Neural cell (in vitro differentiated cells): ENCODE measurements around the gene CD101. TPM values are rescaled to one million over a fixed set of nuclear protein-coding genes. Genes with fewer than 3 reads are reported as not detected.

Source experiments
- H2AFZ ChIP-seq: fragments of 200-600, 300-800 bp; sonication (generic), shearing (Covaris generic); 2 replicates; pipeline ENCODE4 v1.6.0; 2014; ENCODE audit warnings: low read depth, mild to moderate bottlenecking, antibody characterized with exemption, low read length, moderate library complexity
- H3F3A ChIP-seq: fragments of 200-600 bp; shearing (Covaris generic); 2 replicates; pipeline ENCODE4 v1.6.1; 2016; ENCODE audit warnings: mild to moderate bottlenecking, moderate library complexity, mixed read lengths, antibody characterized with exemption, low read length; ENCODE audit not compliant: insufficient read depth, poor library complexity, severe bottlenecking
- H3K27ac ChIP-seq: fragments of 200-600, 300-800 bp; sonication (generic), shearing (Covaris generic); 2 replicates; pipeline ENCODE4 v1.5.1; 2014; ENCODE audit warnings: mild to moderate bottlenecking, low read length, moderate library complexity
- H3K27me3 ChIP-seq: fragments of 300-800, 200-600 bp; sonication (generic), shearing (Covaris generic); 2 replicates; pipeline ENCODE4 v1.6.0; 2014; ENCODE audit warnings: mild to moderate bottlenecking, low read depth, low read length, moderate library complexity; ENCODE audit not compliant: insufficient read depth
- H3K36me3 ChIP-seq: fragments of 300-800, 200-600 bp; sonication (generic), shearing (Covaris generic); 2 replicates; pipeline ENCODE4 v1.5.1; 2014; ENCODE audit warnings: mild to moderate bottlenecking, antibody characterized with exemption, low read length, moderate library complexity; ENCODE audit not compliant: insufficient read depth
- H3K4me2 ChIP-seq: fragments of 300-800, 200-600 bp; sonication (generic), shearing (Covaris generic); 2 replicates; pipeline ENCODE4 v1.6.0; 2014; ENCODE audit warnings: mild to moderate bottlenecking, low read length
- H3K4me3 ChIP-seq: fragments of 300-800, 200-600 bp; sonication (generic), shearing (Covaris generic); 2 replicates; pipeline ENCODE4 v1.5.1; 2014; ENCODE audit warnings: mild to moderate bottlenecking, low read length, moderate library complexity
- H3K79me2 ChIP-seq: fragments of 200-600 bp; shearing (Covaris generic); replicated peaks from 2 replicates; pipeline ENCODE4 v1.6.0; 2014; ENCODE audit warnings: mild to moderate bottlenecking, low read length, moderate library complexity; ENCODE audit not compliant: insufficient read depth
- H3K9ac ChIP-seq: fragments of 300-800, 200-600 bp; sonication (generic), shearing (Covaris generic); 2 replicates; pipeline ENCODE4 v1.6.1; 2016; ENCODE audit warnings: mild to moderate bottlenecking, low read length, mixed read lengths
- H3K9me2 ChIP-seq: fragments of 200-600 bp; shearing (Covaris generic); 2 replicates; pipeline ENCODE4 v1.6.1; 2016; ENCODE audit warnings: mild to moderate bottlenecking, low read length, mixed read lengths; ENCODE audit not compliant: insufficient read depth
- H3K9me3 ChIP-seq: fragments of 200-600, 300-800 bp; sonication (generic), shearing (Covaris generic); 2 replicates; pipeline ENCODE4 v1.6.1; 2016; ENCODE audit warnings: mild to moderate bottlenecking, mixed run types, low read length, moderate library complexity, mixed read lengths
- H4K20me1 ChIP-seq: fragments of 200-600 bp; shearing (Covaris generic); 2 replicates; pipeline ENCODE4 v1.6.1; 2016; ENCODE audit warnings: mild to moderate bottlenecking, mixed run types; ENCODE audit not compliant: insufficient read depth
- EZH2 ChIP-seq: fragments of 200-600, 300-800 bp; shearing (Covaris generic), sonication (generic); IDR thresholded peaks from 2 replicates; pipeline ENCODE4 v1.6.1; 2014; ENCODE audit warnings: antibody characterized with exemption, low read length, borderline replicate concordance, mild to moderate bottlenecking; ENCODE audit not compliant: insufficient read depth, poor library complexity, severe bottlenecking
- RAD21 ChIP-seq: fragments of 450-650 bp; conservative IDR thresholded peaks from 2 replicates; pipeline ENCODE4 v1.6.1; 2014; ENCODE audit warnings: antibody characterized with exemption, mild to moderate bottlenecking, moderate library complexity
- polyA plus RNA-seq: library from polyadenylated mRNA; depleted of rRNA; stranded (reverse); fragments of >200 nt; gene quantifications from 2 replicates; pipeline ENCODE4 v1.2.3, GENCODE V29; 2014
- TF ChIP-seq, protein P1 (sequence below): IDR thresholded peaks from 2 replicates; pipeline ENCODE4 v1.6.1; 2012; ENCODE audit warnings: borderline replicate concordance
- TF ChIP-seq, protein P2 (sequence below): fragments of 450-650 bp; IDR thresholded peaks from 2 replicates; pipeline ENCODE4 v1.5.1; 2014; ENCODE audit warnings: antibody characterized with exemption, mild to moderate bottlenecking, moderate library complexity; ENCODE audit not compliant: poor library complexity, severe bottlenecking

The CD101 gene
- polyA plus RNA-seq, 1 donor from 2014 or later = 1.4 TPM

DNA sequence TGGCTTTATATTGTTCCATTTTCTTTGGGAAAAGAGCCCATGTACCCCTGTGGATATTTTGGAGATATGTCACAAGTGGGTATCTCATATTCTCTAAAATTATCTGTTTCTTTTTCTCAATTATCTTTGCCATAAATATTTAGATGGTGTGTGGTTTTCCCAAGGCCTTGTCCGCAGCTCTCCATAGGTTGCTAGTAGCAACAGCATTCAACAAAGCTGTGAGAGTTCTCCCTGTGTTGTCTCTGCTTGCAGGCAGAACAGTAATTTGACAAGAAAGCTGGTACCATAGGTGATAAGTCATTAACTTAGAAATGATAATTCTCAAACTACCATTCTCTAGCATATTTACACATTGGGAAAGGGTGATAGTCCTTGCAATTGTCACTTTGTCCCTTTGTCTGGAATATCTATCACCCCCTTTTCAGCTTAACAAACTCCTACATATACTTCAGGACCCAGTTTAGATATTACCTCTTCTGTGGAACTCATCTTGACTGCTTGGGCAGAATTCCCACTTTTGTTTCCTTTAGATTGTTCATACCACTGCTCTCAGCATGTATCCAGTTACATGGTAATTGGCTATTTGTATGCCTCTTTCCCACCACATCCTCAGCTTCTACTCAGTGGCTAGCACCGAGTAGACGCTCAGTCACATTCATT lies 8.9 kb downstream of the CD101 start:
- H3K9me3 ChIP-seq = no peaks in the 10 kb centered on the region
- H3K36me3 ChIP-seq = no peaks in the 10 kb centered on the region
- no peaks in the 10 kb centered on the region for H3K9me2 ChIP-seq
- H3K4me2 ChIP-seq = no peak overlapping the region
- H3K27ac ChIP-seq = no peak overlapping the region
- no peaks in the 10 kb centered on the region for H3K79me2 ChIP-seq
- no peaks in the 10 kb centered on the region for H4K20me1 ChIP-seq
- TF ChIP-seq, protein P1, sequence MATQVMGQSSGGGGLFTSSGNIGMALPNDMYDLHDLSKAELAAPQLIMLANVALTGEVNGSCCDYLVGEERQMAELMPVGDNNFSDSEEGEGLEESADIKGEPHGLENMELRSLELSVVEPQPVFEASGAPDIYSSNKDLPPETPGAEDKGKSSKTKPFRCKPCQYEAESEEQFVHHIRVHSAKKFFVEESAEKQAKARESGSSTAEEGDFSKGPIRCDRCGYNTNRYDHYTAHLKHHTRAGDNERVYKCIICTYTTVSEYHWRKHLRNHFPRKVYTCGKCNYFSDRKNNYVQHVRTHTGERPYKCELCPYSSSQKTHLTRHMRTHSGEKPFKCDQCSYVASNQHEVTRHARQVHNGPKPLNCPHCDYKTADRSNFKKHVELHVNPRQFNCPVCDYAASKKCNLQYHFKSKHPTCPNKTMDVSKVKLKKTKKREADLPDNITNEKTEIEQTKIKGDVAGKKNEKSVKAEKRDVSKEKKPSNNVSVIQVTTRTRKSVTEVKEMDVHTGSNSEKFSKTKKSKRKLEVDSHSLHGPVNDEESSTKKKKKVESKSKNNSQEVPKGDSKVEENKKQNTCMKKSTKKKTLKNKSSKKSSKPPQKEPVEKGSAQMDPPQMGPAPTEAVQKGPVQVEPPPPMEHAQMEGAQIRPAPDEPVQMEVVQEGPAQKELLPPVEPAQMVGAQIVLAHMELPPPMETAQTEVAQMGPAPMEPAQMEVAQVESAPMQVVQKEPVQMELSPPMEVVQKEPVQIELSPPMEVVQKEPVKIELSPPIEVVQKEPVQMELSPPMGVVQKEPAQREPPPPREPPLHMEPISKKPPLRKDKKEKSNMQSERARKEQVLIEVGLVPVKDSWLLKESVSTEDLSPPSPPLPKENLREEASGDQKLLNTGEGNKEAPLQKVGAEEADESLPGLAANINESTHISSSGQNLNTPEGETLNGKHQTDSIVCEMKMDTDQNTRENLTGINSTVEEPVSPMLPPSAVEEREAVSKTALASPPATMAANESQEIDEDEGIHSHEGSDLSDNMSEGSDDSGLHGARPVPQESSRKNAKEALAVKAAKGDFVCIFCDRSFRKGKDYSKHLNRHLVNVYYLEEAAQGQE = no peak
- H3K9ac ChIP-seq = no peak overlapping the region
- no peaks in the 10 kb centered on the region for H3F3A ChIP-seq
- H3K4me3 ChIP-seq = no peak overlapping the region
- H3K27me3 ChIP-seq = no peaks in the 10 kb centered on the region
- H2AFZ ChIP-seq = no peak overlapping the region

DNA sequence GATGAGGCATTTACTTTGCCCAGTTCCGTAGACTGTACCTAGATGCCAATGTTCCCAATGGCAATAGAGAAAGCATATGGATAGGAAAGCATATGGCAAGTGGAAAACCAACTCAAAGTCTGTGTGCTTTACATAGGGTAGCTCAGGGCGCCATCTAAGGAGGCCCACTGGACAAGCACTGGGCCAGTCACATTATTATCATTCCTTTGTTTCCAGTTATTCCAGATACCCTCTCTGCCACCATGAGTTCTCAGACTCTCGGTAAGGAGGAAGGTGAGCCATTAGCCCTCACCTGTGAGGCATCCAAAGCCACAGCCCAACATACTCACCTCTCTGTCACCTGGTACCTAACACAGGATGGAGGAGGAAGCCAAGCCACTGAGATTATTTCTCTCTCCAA lies 9.8 kb downstream of the CD101 start:
- Histone ChIP-seq H4K20me1 (no peaks in the 10 kb centered on the region), H2AFZ (no peak overlapping the region), H3F3A (no peaks in the 10 kb centered on the region), H3K79me2 (no peaks in the 10 kb centered on the region), H3K9me2 (no peaks in the 10 kb centered on the region), H3K27ac (no peak overlapping the region), H3K4me3 (no peak overlapping the region), H3K4me2 (no peak overlapping the region), H3K9me3 (no peaks in the 10 kb centered on the region), H3K9ac (no peak overlapping the region), H3K36me3 (no peaks in the 10 kb centered on the region), H3K27me3 (no peaks in the 10 kb centered on the region)
- TF ChIP-seq RAD21 (no peak), EZH2 (no peak)
- TF ChIP-seq, protein P2, sequence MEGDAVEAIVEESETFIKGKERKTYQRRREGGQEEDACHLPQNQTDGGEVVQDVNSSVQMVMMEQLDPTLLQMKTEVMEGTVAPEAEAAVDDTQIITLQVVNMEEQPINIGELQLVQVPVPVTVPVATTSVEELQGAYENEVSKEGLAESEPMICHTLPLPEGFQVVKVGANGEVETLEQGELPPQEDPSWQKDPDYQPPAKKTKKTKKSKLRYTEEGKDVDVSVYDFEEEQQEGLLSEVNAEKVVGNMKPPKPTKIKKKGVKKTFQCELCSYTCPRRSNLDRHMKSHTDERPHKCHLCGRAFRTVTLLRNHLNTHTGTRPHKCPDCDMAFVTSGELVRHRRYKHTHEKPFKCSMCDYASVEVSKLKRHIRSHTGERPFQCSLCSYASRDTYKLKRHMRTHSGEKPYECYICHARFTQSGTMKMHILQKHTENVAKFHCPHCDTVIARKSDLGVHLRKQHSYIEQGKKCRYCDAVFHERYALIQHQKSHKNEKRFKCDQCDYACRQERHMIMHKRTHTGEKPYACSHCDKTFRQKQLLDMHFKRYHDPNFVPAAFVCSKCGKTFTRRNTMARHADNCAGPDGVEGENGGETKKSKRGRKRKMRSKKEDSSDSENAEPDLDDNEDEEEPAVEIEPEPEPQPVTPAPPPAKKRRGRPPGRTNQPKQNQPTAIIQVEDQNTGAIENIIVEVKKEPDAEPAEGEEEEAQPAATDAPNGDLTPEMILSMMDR = no peak

DNA sequence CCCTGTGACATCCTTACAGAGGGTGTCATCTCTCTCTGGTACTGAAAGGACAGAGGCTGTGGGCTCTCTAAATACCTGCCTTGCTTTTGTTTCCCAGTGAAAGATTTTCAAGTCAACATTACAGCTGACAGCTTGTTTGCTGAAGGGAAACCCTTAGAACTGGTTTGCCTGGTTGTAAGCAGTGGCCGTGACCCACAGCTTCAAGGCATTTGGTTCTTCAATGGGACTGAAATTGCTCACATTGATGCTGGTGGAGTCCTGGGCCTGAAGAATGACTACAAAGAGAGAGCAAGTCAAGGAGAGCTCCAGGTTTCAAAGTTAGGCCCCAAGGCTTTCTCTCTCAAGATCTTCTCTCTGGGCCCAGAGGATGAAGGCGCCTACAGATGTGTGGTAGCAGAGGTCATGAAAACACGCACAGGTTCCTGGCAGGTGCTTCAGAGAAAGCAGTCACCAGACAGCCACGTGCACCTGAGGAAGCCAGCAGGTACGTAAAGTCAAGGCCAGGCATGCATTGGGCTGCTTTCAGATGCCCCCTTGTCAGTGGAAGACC lies 11.8 kb downstream of the CD101 start:
- Histone ChIP-seq H3K4me2 (no peak overlapping the region), H3K27ac (no peak overlapping the region), H3K27me3 (no peaks in the 10 kb centered on the region), H3F3A (no peaks in the 10 kb centered on the region), H2AFZ (no peak overlapping the region), H3K79me2 (no peaks in the 10 kb centered on the region), H3K9me3 (no peaks in the 10 kb centered on the region), H4K20me1 (no peaks in the 10 kb centered on the region), H3K36me3 (no peaks in the 10 kb centered on the region), H3K9ac (no peak overlapping the region), H3K4me3 (no peak overlapping the region), H3K9me2 (no peaks in the 10 kb centered on the region)
- TF ChIP-seq EZH2 = no peak
